Stomach (tissue), 9 donors: Measurements from ENCODE around the gene LRRC74B. TPM values are rescaled to one million over a fixed set of nuclear protein-coding genes. Genes with fewer than 3 reads are reported as not detected.
A peak's percentile ranks its signal among the peaks of the same experiment; 100 is the strongest.

Experiments used
- DNase-seq, 2 donors: peaks; one replicate each; pipeline versions ENCODE4 v3.0.0 to v3.0.0-alpha.2; 2013 to 2019
- H3K27ac ChIP-seq, 5 donors: fragments of 200-600 bp in 4 of 5; sonication (generic) in 4 of 5; one replicate each; pipeline ENCODE4 v1.5.1; 2013 to 2019; ENCODE audit warnings: mild to moderate bottlenecking in 1 of 5, moderate library complexity in 1 of 5
- H3K27me3 ChIP-seq, 3 donors: fragments of 200-600 bp; sonication (generic); one replicate each; pipeline ENCODE4 v1.5.1; 2017 to 2019; ENCODE audit warnings: mixed run types in 1 of 3
- H3K36me3 ChIP-seq, 4 donors: fragments of 200-600 bp; sonication (generic); 1 replicate in 3 of 4; 2 replicates in 1 of 4; pipeline ENCODE4 v1.5.1; 2016 to 2019
- H3K4me1 ChIP-seq, 4 donors: fragments of 200-600 bp; sonication (generic); one replicate each; pipeline ENCODE4 v1.5.1; 2016 to 2019
- H3K4me3 ChIP-seq, 4 donors: fragments of 200-600 bp; sonication (generic) in 3 of 4; one replicate each; pipeline ENCODE4 v1.5.1; 2016 to 2019; ENCODE audit warnings: mild to moderate bottlenecking in 1 of 4
- H3K9me3 ChIP-seq, 4 donors: fragments of 200-600 bp; sonication (generic); one replicate each; pipeline ENCODE4 v1.5.1; 2016 to 2019
- CTCF ChIP-seq, 7 experiments: fragments of 450-650 bp in 4 of 7; fragments of 200-600 bp in 3 of 7; sonication (generic) in 3 of 7; IDR thresholded peaks; one replicate each; pipeline ENCODE4 v1.5.1; 2016 to 2019; ENCODE audit warnings: antibody characterized with exemption in 7 of 7, control low read depth in 2 of 7, mild to moderate bottlenecking in 1 of 7
- EP300 ChIP-seq: sonication (generic); formaldehyde crosslinking; IDR thresholded peaks from one replicate; pipeline ENCODE4 v1.6.1; 2017; ENCODE audit warnings: antibody characterized with exemption
- POLR2A ChIP-seq, 4 donors: fragments of 450-650 bp; IDR thresholded peaks; one replicate each; pipeline ENCODE4 v1.6.1; 2016; ENCODE audit warnings: antibody characterized with exemption in 4 of 4, control low read depth in 2 of 4, mild to moderate bottlenecking in 1 of 4, moderate library complexity in 1 of 4
- POLR2AphosphoS5 ChIP-seq, 3 donors: sonication (generic); formaldehyde crosslinking; IDR thresholded peaks; one replicate each; pipeline ENCODE4 v1.6.1; 2016; ENCODE audit warnings: antibody characterized with exemption in 3 of 3
- WGBS, 5 donors: extraction: QIAGEN DNeasy Blood & Tissue Kit in 3 of 5; methylation state at CpG; one replicate each; pipeline versions ENCODE4 v1.1.5 to v1.1.7; 2013 to 2018; 5-methylcytosine and 5-hydroxymethylcytosine counted together
- intact Hi-C: fragments of 100-400 bp; cut with DNase I; formaldehyde crosslinking; loops from one replicate; pipeline ENCODE4 v1.15.1; 2023; ENCODE audit warnings: low total_unique reads
- polyA plus RNA-seq, 3 donors: library from polyadenylated mRNA; stranded (reverse); fragments of 200-250 nt; gene quantifications; one replicate each; pipeline ENCODE4 v1.2.3, GENCODE V29; 2013
- total RNA-seq, 5 donors: library from RNA; depleted of rRNA; stranded (reverse); fragments of >200 nt; gene quantifications; one replicate each; pipeline versions ENCODE4 v1.1.0 to v1.2.3, GENCODE V29; 2014 to 2016
- donor health status: healthy with polysubstance abuse.
- donor health status: Bipolar disorder and iron deficiency.
- donor health status: healthy.

Gene LRRC74B
- total and polyA plus RNA-seq, 8 donors, result not detected

- no peak for DNase-seq
- Histone ChIP-seq H3K9me3 (no peaks in the 10 kb centered on the region), H3K36me3 (no peaks in the 10 kb centered on the region), H3K4me1 (peaks cover 0 to 6% (median 3%) of the 10 kb centered on the region in 4 donors), H3K27ac (no peak overlapping the region), H3K4me3 (no peak overlapping the region), H3K27me3 (peaks cover 0 to 25% (median 0%) of the 10 kb centered on the region in 3 donors)
- TF ChIP-seq CTCF (IDR thresholded peaks at IDR 0.05) (no peak), POLR2AphosphoS5 (IDR thresholded peaks at IDR 0.05) (no peak), EP300 (no peak), POLR2A (IDR thresholded peaks at IDR 0.05) (no peak)
- intact Hi-C loops, result no loop called here
- WGBS, 5 donors, result 63 to 74% (median 72%) methylated on average over 7 of the region's 7 CpGs
Observed at GRCh38 chr22:21100149-21101032, 54.6 kb downstream of the LRRC74B start.

GRCh38 chr22:21101877-21102638 is 56.3 kb downstream of the LRRC74B start:
- no peak overlapping the region for H3K27ac ChIP-seq
- peaks cover 0 to 28% (median 0%) of the 10 kb centered on the region in 3 donors for H3K27me3 ChIP-seq
- TF ChIP-seq POLR2AphosphoS5 (IDR thresholded peaks at IDR 0.05) (no peak), EP300 (no peak), POLR2A (IDR thresholded peaks at IDR 0.05) (no peak), CTCF (IDR thresholded peaks at IDR 0.05) (no peak)
- no peaks in the 10 kb centered on the region for H3K36me3 ChIP-seq
- WGBS, 5 donors, result 72 to 82% (median 76%) methylated on average over 6 of the region's 6 CpGs
- DNase-seq, result no peak
- H3K9me3 ChIP-seq, result no peaks in the 10 kb centered on the region
- intact Hi-C loops, result no loop called here
- H3K4me1 ChIP-seq, result peaks cover 0 to 6% (median 3%) of the 10 kb centered on the region in 4 donors
- no peak overlapping the region for H3K4me3 ChIP-seq

GRCh38 chr22:21102659-21103267 is 57.0 kb downstream of the LRRC74B start:
- Histone ChIP-seq H3K27ac (no peak overlapping the region), H3K27me3 (peaks cover 0 to 30% (median 0%) of the 10 kb centered on the region in 3 donors), H3K9me3 (no peaks in the 10 kb centered on the region), H3K4me1 (peaks cover 0 to 6% (median 3%) of the 10 kb centered on the region in 4 donors), H3K4me3 (peak overlapping the region in 1 of 4 donors; percentile 26), H3K36me3 (no peaks in the 10 kb centered on the region)
- WGBS, 5 donors, result 1 to 5% (median 4%) methylated on average over 13 to 17 of the region's 17 CpGs
- TF ChIP-seq EP300 (no peak), CTCF (IDR thresholded peaks at IDR 0.05) (peak in 5 of 7 experiments; percentile 59 to 66 (median 60))
- intact Hi-C loops, result no loop called here
- peak; percentile 68 to 92 for DNase-seq

- no peak overlapping the region for H3K4me3 ChIP-seq
- H3K9me3 ChIP-seq, result no peaks in the 10 kb centered on the region
- TF ChIP-seq POLR2AphosphoS5 (IDR thresholded peaks at IDR 0.05) (no peak), POLR2A (IDR thresholded peaks at IDR 0.05) (no peak), EP300 (no peak), CTCF (IDR thresholded peaks at IDR 0.05) (no peak)
- no peaks in the 10 kb centered on the region for H3K36me3 ChIP-seq
- peaks cover 0 to 26% (median 0%) of the 10 kb centered on the region in 3 donors for H3K27me3 ChIP-seq
- WGBS, 5 donors, result 76 to 88% (median 82%) methylated on average over 10 of the region's 10 CpGs
- intact Hi-C loops, result no loop called here
- DNase-seq, result no peak
- H3K4me1 ChIP-seq, result peaks cover 0 to 6% (median 3%) of the 10 kb centered on the region in 4 donors
- no peak overlapping the region for H3K27ac ChIP-seq
Observed at GRCh38 chr22:21103633-21104032, 57.9 kb downstream of the LRRC74B start.
